GM18526 (cell line): ENCODE measurements around the gene TRPV2.

Source experiments
- POLR2A ChIP-seq: IDR thresholded peaks from 3 replicates; pipeline ENCODE4 v1.6.1; 2011; ENCODE audit not compliant: insufficient read length; ENCODE audit errors: extremely low read depth

TRPV2 gene

DNA sequence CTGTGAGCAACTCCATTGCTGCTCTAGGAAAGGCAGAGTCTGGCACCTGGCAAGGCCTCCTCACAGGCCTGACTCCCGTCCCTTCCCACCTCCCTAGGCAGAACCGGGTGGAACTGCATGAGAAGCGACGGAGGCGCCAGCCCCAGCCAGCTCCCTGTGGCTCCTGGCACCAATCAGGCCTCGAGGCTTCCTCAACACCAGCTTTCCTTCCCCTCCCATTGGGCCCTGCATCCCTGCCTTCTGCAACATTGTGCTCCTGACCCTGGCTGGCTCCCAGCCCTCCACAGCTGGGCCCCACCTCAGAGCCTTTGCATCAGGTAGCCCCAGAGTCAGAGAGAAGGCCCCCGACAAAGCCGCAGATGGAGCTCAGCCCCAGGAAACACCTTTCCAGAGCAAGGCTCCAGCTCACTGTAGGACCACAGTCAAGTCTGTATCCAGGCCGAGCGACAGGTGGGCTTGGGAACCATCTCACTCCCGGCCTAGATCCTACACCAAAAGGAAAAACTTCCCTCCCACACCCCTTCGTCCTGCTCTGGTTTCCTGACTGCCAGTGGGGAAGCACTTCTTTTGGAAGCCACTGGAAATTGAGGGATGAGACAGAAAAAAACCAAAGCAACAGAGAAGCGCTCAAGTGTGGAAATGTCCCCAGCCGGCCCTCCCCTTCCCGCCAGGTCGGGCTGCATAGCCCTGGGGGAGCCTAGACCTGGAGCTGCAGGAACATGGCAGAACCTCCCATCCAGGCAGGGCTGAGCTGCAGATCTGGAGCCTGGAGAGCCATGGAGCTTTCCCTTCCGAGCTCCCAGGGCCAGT lies 45.6 kb downstream of the TRPV2 start:
- no peak for TF ChIP-seq POLR2A

DNA sequence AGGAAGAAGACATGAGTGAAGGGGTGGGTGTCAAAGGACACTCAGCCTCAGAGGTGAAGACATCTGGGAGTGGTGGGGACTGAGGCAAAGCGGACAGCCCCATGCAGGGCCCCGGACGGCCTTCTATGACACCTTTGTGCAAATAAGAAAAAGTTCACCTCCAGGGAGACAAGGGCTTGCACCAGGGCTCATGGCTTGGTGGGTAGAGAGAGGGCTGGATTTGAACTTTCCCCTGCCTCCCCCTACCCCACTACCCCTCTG lies 46.2 kb downstream of the TRPV2 start:
- TF ChIP-seq POLR2A, result no peak

GRCh38 chr17:16462070-16462864 lies 46.9 kb downstream of the TRPV2 start:
- TF ChIP-seq POLR2A, result no peak

DNA sequence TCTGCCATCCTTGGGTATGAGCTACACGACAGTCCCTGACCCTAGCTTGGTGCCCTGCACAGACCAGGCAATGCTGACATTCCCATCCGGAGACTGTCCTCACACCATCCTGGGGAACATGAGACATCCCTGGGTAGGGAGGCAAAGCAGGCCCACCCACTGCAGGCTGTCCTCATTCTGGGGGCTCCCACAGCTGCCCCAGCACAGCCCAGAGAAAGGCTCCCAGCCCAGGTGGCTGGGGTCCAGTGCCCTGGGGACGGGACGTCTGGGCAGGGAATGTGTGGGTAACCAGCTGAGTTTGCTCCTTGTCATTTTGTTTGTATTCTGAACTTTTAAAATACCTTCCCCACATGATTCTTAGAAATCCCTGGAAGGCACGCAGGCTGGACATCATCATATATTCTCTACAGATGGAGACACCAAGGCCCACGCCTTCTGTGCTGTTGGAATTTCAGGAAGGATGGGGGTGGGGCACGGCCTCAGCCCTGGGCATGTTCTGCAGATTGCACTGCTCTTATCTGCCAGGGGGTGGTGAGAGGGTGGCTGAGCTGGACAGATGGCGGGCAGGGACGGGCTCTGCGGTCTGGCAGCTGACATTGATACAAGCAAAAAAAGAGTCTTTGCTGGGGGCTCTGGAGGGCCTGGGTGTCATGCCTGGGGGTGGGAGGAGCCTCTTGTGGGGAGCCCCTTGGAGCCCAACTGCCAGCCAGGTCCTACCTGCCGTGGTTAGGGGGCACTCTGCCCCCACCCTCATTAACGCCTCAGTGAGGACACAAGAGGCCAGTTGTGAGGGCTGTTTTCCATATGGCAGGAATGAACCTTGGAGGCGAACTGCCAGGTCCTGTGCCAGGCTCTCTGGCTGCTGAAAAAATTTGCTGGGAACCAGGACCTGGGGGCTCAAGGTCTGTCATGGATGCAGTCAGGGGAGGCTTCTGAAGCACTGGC lies 48.3 kb downstream of the TRPV2 start:
- no peak for TF ChIP-seq POLR2A

GRCh38 chr17:16464303-16465051 lies 49.1 kb downstream of the TRPV2 start:
- no peak for TF ChIP-seq POLR2A

GRCh38 chr17:16465052-16465312 lies 49.6 kb downstream of the TRPV2 start:
- TF ChIP-seq POLR2A, result no peak

DNA sequence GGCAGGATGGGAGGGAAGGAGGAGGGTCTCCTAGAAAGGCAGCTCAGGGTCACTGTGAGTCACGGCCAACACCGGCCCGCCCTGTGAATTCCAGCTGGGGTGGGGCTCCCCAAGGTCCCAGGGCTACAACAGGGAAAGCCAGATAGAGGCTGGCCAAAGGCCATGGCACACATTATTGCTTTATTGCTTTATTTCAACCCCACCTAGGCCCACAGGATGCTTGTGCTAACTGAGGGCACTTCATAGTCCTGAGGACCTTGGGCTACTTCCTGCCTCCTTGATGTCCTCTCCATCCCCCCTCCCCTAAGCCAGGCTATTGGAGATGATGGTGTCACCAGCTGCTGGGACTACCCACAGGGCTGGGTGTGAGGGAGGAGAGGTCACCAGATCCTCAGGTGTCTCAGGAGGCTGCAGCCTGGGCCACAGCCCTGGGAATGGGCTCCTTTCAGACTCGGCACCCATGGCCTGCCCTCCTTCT lies 50.5 kb downstream of the TRPV2 start:
- TF ChIP-seq POLR2A, result no peak

DNA sequence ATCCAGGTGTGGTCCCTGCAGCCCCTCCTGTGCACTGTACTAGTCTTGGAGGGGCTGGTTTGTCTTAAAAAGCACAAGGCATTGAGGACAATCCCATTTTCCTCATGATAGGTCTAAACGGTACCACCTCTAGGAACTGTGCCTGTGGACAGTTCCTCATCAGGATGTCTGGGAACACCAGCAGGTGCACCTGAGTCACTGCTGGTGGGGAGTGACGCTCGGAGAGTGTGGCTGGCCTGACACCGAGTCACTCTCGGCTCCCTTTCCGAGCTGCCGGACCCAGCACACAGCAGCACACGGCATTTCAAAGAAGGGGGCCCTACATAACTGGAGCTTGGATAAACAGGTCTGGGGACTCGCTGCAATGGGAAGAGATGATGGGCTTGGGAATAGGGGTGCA lies 51.0 kb downstream of the TRPV2 start:
- TF ChIP-seq POLR2A, result no peak

- no peak for TF ChIP-seq POLR2A
These were observed 51.7 kb downstream of the TRPV2 start for GRCh38 chr17:16467044-16467443.

- no peak for TF ChIP-seq POLR2A
These were observed 52.5 kb downstream of the TRPV2 start for GRCh38 chr17:16467886-16468285.

GRCh38 chr17:16468428-16468992 lies 53.1 kb downstream of the TRPV2 start:
- no peak for TF ChIP-seq POLR2A

DNA sequence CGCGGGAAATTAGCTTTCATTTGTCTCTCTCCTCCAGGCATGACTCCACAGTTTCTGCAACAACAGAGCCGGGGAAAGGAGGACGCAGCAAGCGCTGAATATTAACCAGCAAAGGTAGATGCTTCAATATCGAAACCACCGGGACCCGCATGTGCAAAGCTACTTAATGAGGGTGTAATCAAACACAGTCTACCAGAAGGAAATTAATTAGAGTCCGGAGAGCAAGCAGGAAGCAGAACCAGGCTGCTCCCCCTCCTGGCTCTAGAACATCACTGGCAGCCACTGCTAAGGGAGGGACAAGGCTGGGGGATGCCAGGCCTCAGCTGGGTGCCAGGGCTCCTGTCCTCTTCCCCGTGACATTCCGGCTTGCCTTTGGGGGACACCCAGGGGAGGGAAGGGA lies 54.9 kb downstream of the TRPV2 start:
- no peak for TF ChIP-seq POLR2A

DNA sequence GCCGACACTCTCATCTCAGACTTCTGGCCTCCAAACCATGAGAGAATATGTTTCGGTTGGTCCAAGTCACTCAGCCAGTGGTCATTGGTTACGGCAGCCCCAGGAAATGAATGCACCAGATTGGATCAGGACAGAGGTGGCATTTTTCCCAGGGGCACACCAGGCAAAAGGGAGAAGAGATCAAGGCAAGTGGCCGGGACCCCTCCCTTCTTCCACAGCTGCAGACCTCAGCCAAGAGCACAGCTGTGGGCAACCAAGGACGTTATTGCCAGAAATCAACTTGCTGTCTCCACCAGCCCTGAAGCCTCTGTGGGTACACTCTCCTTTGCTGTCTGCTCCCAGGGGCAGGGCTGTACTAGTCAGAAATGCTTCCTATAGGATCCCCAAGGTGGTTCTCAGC lies 55.9 kb downstream of the TRPV2 start:
- no peak for TF ChIP-seq POLR2A

GRCh38 chr17:16472539-16472938 lies 57.2 kb downstream of the TRPV2 start:
- TF ChIP-seq POLR2A, result no peak

DNA sequence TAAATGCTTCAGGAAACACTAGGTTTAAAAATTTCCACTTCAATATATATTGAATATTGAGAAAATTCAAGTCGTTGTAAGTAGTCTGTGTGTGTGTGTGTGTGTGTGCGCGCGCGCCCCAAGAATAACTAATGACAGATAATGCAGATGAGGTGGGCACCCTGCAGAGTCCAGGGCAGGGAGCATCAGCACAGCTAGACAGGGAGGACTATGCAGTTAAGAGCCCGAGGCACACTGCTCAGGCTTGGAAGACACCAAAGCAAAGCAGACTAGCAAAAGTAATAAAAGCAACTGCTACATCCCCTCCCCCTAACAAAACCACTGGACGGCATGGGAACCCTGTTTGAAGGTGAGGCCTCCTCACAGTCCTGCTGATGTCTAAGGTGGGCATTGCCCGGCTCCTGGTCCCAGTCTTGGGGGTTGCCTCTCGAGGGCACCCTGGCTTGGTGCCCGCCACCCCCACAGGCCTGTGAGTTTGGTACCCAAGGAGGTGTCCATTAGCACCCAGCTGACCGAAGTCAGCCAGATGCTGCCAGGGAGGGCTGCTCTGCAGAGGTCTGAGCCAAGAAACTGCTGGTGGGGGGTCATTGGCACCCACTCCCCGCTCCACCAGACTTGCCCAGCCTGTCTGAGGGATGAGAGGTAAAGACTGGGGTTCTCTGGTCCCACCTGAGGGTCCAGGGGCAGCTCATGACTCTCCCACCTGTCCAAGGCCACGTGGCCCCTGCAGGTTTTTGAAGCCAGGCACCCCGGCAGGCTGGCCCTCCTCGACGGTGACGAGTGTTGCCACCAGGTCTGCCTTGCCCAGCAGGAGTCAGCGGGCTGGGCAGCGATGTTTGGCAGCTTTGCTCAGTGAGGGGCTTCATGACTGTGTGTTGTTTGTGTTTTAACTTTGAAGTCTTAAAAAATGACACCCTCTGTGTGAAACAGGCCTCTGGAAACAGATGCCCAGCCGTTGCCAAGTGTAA lies 58.0 kb downstream of the TRPV2 start:
- TF ChIP-seq POLR2A, result no peak
